Neural progenitor cell (in vitro differentiated cells): ENCODE data around the gene ANKRD11. TPM values are rescaled to one million over a fixed set of nuclear protein-coding genes. Genes with fewer than 3 reads are reported as not detected.
A peak's percentile ranks its signal among the peaks of the same experiment; 100 is the strongest.

Source experiments
- DNase-seq: peaks from one replicate; pipeline ENCODE4 v3.0.0-alpha.2; 2016; ENCODE audit warnings: low spot score
- H2AFZ ChIP-seq: fragments of 200-600 bp; sonication (generic); replicated peaks from 2 replicates; pipeline ENCODE4 v1.6.1; 2016; ENCODE audit warnings: antibody characterized with exemption
- H3F3A ChIP-seq: fragments of 200-600 bp; sonication (generic); 2 replicates; pipeline ENCODE4 v1.6.1; 2016; ENCODE audit warnings: antibody characterized with exemption, low read depth
- H3K27ac ChIP-seq: fragments of 200-600 bp; sonication (generic); 2 replicates; pipeline ENCODE4 v1.5.1; 2016; ENCODE audit warnings: mild to moderate bottlenecking
- H3K27me3 ChIP-seq: fragments of 200-600 bp; sonication (generic); 2 replicates; pipeline ENCODE4 v1.6.1; 2016; ENCODE audit warnings: mild to moderate bottlenecking, moderate library complexity
- H3K36me3 ChIP-seq: fragments of 200-600 bp; sonication (generic); 2 replicates; pipeline ENCODE4 v1.5.1; 2016
- H3K4me1 ChIP-seq: fragments of 200-600 bp; sonication (generic); 2 replicates; pipeline ENCODE4 v1.6.1; 2016; ENCODE audit warnings: mixed run types
- H3K4me2 ChIP-seq: fragments of 200-600 bp; sonication (generic); 2 replicates; pipeline ENCODE4 v1.6.1; 2016
- H3K4me3 ChIP-seq: fragments of 200-600 bp; sonication (generic); 2 replicates; pipeline ENCODE4 v1.5.1; 2016
- H3K79me2 ChIP-seq: fragments of 200-600 bp; sonication (generic); 2 replicates; pipeline ENCODE4 v1.6.1; 2016; ENCODE audit warnings: low read depth
- H3K9ac ChIP-seq: fragments of 200-600 bp; sonication (generic); 2 replicates; pipeline ENCODE4 v1.6.1; 2016
- H3K9me3 ChIP-seq: fragments of 200-600 bp; sonication (generic); 2 replicates; pipeline ENCODE4 v1.5.1; 2016; ENCODE audit warnings: low read depth
- H4K20me1 ChIP-seq: fragments of 200-600 bp; sonication (generic); 2 replicates; pipeline ENCODE4 v1.6.1; 2016; ENCODE audit warnings: low read depth
- H3K27ac Mint-ChIP-seq: 3 replicates; pipeline ENCODE4 v1.8.0; 2021; ENCODE audit warnings: mixed read lengths
- H3K27me3 Mint-ChIP-seq: 2 replicates; pipeline ENCODE4 v1.8.0; 2022; ENCODE audit warnings: low read depth, mild to moderate bottlenecking, inconsistent platforms, moderate library complexity, mixed read lengths; ENCODE audit not compliant: insufficient read depth
- H3K36me3 Mint-ChIP-seq: 3 replicates; pipeline ENCODE4 v1.8.0; 2021; ENCODE audit warnings: mixed read lengths
- H3K4me1 Mint-ChIP-seq: 3 replicates; pipeline ENCODE4 v1.8.0; 2021; ENCODE audit warnings: mixed read lengths
- H3K4me3 Mint-ChIP-seq: 3 replicates; pipeline ENCODE4 v1.8.0; 2021; ENCODE audit warnings: mild to moderate bottlenecking, moderate library complexity, mixed read lengths
- H3K9me3 Mint-ChIP-seq: 3 replicates; pipeline ENCODE4 v1.8.0; 2020; ENCODE audit warnings: mixed read lengths
- EZH2 ChIP-seq: fragments of 200-600 bp; sonication (generic); IDR thresholded peaks from 2 replicates; pipeline ENCODE4 v1.6.1; 2017; ENCODE audit warnings: antibody characterized with exemption, mild to moderate bottlenecking, moderate library complexity
- EZH2phosphoT487 ChIP-seq: fragments of 200-600 bp; sonication (generic); IDR thresholded peaks from 2 replicates; pipeline ENCODE4 v1.6.1; 2017; ENCODE audit warnings: antibody characterized with exemption
- total RNA-seq: library from RNA; depleted of rRNA; stranded (reverse); fragments of >200 nt; gene quantifications from 2 replicates; pipeline ENCODE4 v1.2.3, GENCODE V29; 2015; ENCODE audit warnings: low replicate concordance
- TF ChIP-seq, protein P1 (sequence below): fragments of 200-600 bp; sonication (generic); IDR thresholded peaks from 2 replicates; pipeline ENCODE4 v1.5.1; 2017; ENCODE audit warnings: antibody characterized with exemption, mild to moderate bottlenecking

Gene ANKRD11
- total RNA-seq, 1 donor from 2014 or later: 47.3 TPM

- Mint-ChIP-seq H3K27ac (peak overlapping the region; percentile 87), H3K27me3 (peaks cover 2% of the 10 kb centered on the region), H3K4me3 (no peak overlapping the region), H3K4me1 (peaks cover 37% of the 10 kb centered on the region), H3K9me3 (no peaks in the 10 kb centered on the region), H3K36me3 (peaks cover 20% of the 10 kb centered on the region)
- Histone ChIP-seq H3K4me1 (peaks cover 14% of the 10 kb centered on the region), H3K4me2 (no peak overlapping the region), H3K9me3 (no peaks in the 10 kb centered on the region), H3K27me3 (no peaks in the 10 kb centered on the region), H3K4me3 (no peak overlapping the region), H3K79me2 (peaks cover 100% of the 10 kb centered on the region), H3K36me3 (no peaks in the 10 kb centered on the region), H3K9ac (no peak overlapping the region), H4K20me1 (peaks cover 100% of the 10 kb centered on the region), H2AFZ (no peak overlapping the region), H3K27ac (no peak overlapping the region), H3F3A (peaks cover 11% of the 10 kb centered on the region)
- TF ChIP-seq, protein P1, sequence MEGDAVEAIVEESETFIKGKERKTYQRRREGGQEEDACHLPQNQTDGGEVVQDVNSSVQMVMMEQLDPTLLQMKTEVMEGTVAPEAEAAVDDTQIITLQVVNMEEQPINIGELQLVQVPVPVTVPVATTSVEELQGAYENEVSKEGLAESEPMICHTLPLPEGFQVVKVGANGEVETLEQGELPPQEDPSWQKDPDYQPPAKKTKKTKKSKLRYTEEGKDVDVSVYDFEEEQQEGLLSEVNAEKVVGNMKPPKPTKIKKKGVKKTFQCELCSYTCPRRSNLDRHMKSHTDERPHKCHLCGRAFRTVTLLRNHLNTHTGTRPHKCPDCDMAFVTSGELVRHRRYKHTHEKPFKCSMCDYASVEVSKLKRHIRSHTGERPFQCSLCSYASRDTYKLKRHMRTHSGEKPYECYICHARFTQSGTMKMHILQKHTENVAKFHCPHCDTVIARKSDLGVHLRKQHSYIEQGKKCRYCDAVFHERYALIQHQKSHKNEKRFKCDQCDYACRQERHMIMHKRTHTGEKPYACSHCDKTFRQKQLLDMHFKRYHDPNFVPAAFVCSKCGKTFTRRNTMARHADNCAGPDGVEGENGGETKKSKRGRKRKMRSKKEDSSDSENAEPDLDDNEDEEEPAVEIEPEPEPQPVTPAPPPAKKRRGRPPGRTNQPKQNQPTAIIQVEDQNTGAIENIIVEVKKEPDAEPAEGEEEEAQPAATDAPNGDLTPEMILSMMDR: no peak
- TF ChIP-seq EZH2 (no peak), EZH2phosphoT487 (no peak)
- no peak for DNase-seq
Measured at GRCh38 chr16:89354325-89354724, 136.0 kb downstream of the ANKRD11 start.

DNA sequence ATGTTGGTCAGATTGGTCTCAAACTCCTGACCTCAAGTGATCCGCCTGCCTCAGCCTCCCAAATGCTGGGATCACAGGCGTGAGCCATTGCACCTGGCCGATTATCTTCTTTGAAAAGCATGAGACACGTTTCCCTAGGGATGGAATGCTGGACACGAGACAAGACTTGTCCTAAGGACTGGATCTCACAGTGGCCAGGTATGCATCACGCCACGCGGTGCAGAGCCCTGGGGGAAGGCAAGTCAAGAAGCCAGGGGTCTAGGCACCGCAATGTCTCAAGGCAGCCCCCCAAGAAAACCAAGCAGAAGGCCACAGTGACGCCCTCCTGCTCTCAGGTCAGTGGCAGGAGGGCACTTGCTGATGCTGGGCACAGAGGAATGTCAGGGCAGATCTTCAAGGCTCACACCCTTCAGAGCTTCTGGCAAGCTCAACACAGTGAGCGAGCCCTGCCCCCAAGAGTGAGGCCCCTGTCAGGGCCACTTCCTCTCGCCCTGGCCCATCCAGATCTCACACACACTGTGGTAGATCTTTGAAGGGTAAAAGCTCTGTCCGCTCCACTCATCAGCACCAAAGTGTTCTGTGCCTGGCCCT, 138.2 kb downstream of the ANKRD11 start:
- TF ChIP-seq EZH2phosphoT487 (no peak), EZH2 (no peak)
- TF ChIP-seq, protein P1: no peak
- Histone ChIP-seq H3K79me2 (peaks cover 100% of the 10 kb centered on the region), H4K20me1 (peaks cover 98% of the 10 kb centered on the region), H3K4me1 (peaks cover 4% of the 10 kb centered on the region), H3K27me3 (no peaks in the 10 kb centered on the region), H3K9ac (no peak overlapping the region), H3K36me3 (no peaks in the 10 kb centered on the region), H3K4me3 (no peak overlapping the region), H3K27ac (no peak overlapping the region), H2AFZ (no peak overlapping the region), H3F3A (peaks cover under 1% of the 10 kb centered on the region), H3K9me3 (no peaks in the 10 kb centered on the region), H3K4me2 (no peak overlapping the region)
- H3K36me3 Mint-ChIP-seq: peaks cover 19% of the 10 kb centered on the region
- H3K9me3 Mint-ChIP-seq: no peaks in the 10 kb centered on the region
- peak overlapping the region; percentile 42 for H3K27ac Mint-ChIP-seq
- DNase-seq: no peak
- H3K4me3 Mint-ChIP-seq: no peak overlapping the region
- H3K4me1 Mint-ChIP-seq: peaks cover 29% of the 10 kb centered on the region
- H3K27me3 Mint-ChIP-seq: peaks cover 2% of the 10 kb centered on the region

- Mint-ChIP-seq H3K4me3 (no peak overlapping the region), H3K27me3 (peaks cover 2% of the 10 kb centered on the region), H3K27ac (no peak overlapping the region), H3K36me3 (peaks cover 15% of the 10 kb centered on the region), H3K9me3 (no peaks in the 10 kb centered on the region), H3K4me1 (peaks cover 30% of the 10 kb centered on the region)
- no peak overlapping the region for H3K9ac ChIP-seq
- H3K36me3 ChIP-seq: no peaks in the 10 kb centered on the region
- peaks cover 98% of the 10 kb centered on the region for H4K20me1 ChIP-seq
- no peak overlapping the region for H3K4me3 ChIP-seq
- DNase-seq: no peak
- H3K27me3 ChIP-seq: no peaks in the 10 kb centered on the region
- H2AFZ ChIP-seq: no peak overlapping the region
- H3K4me1 ChIP-seq: peaks cover 7% of the 10 kb centered on the region
- no peak overlapping the region for H3K27ac ChIP-seq
- H3K4me2 ChIP-seq: no peak overlapping the region
- H3K79me2 ChIP-seq: peaks cover 100% of the 10 kb centered on the region
- peaks cover under 1% of the 10 kb centered on the region for H3F3A ChIP-seq
- TF ChIP-seq EZH2: no peak
- TF ChIP-seq, protein P1: no peak
- no peak for TF ChIP-seq EZH2phosphoT487
- H3K9me3 ChIP-seq: no peaks in the 10 kb centered on the region
Measured at GRCh38 chr16:89351645-89352044, 138.7 kb downstream of the ANKRD11 start.
